SK-N-SH (cell line): ENCODE results near the gene CYBA. TPM values are rescaled to one million over a fixed set of nuclear protein-coding genes. Genes with fewer than 3 reads are reported as not detected.
A peak's percentile ranks its signal among the peaks of the same experiment; 100 is the strongest.

Experiments
- CTCF ChIA-PET: fragments of 300-600, 350-600 bp; formaldehyde crosslinking; extraction: SDS; loops from one replicate; lab custom pipeline; 2021; lab: Yijun Ruan, JAX
- POLR2A ChIA-PET: fragments of 350-600 bp; sonication (Branson Sonifier 250); formaldehyde crosslinking; extraction: SDS; loops from one replicate; lab custom pipeline; 2020; ENCODE audit warnings: antibody characterized with exemption, inconsistent platforms; lab: Yijun Ruan, JAX
- DNase-seq: peaks from one replicate; pipeline ENCODE4 v3.0.0; 2012
- H2AFZ ChIP-seq: fragments of 200-600 bp; sonication (generic); 2 replicates; pipeline ENCODE4 v1.8.1; 2016; ENCODE audit warnings: antibody characterized with exemption, mild to moderate bottlenecking, low read depth
- H3F3A ChIP-seq: fragments of 200-600 bp; sonication (generic); replicated peaks from 2 replicates; pipeline ENCODE3; 2016; ENCODE audit warnings: antibody characterized with exemption, mild to moderate bottlenecking; ENCODE audit not compliant: insufficient read depth
- H3K27ac ChIP-seq, 2 experiments: fragments of 200-500 bp in 1 of 2; fragments of 200-600 bp in 1 of 2; sonication (Bioruptor generic) in 1 of 2; sonication (generic), shearing (Covaris generic) in 1 of 2; 2 replicates each; pipeline versions ENCODE4 v1.5.1 to v1.6.1; 2014 to 2016; ENCODE audit warnings: low read depth in 2 of 2, inconsistent platforms in 1 of 2, low read length in 1 of 2, mild to moderate bottlenecking in 1 of 2, mixed read lengths in 1 of 2
- H3K27me3 ChIP-seq: fragments of 200-600 bp; sonication (generic), shearing (Covaris generic); 2 replicates; pipeline ENCODE4 v1.6.1; 2016; ENCODE audit warnings: mixed run types; ENCODE audit not compliant: insufficient read depth
- H3K36me3 ChIP-seq, 2 experiments: fragments of 200-500 bp in 1 of 2; fragments of 200-600 bp in 1 of 2; sonication (Bioruptor generic) in 1 of 2; sonication (generic) in 1 of 2; replicated peaks in 1 of 2; 2 replicates each; pipeline versions ENCODE3 to v1.5.1; 2014 to 2016; ENCODE audit warnings: low read length in 1 of 2, mild to moderate bottlenecking in 1 of 2; ENCODE audit not compliant: insufficient read depth in 2 of 2, control insufficient read depth in 1 of 2
- H3K4me1 ChIP-seq, 2 experiments: fragments of 200-500 bp in 1 of 2; fragments of 200-600 bp in 1 of 2; sonication (Bioruptor generic) in 1 of 2; sonication (generic), shearing (Covaris generic) in 1 of 2; 2 replicates each; pipeline versions ENCODE4 v1.5.1 to v1.6.1; 2014 to 2016; ENCODE audit warnings: low read depth in 1 of 2, low read length in 1 of 2, mixed run types in 1 of 2; ENCODE audit not compliant: insufficient read depth in 2 of 2, control insufficient read depth in 1 of 2
- H3K4me2 ChIP-seq: fragments of 200-600 bp; sonication (generic), shearing (Covaris generic); 2 replicates; pipeline ENCODE4 v1.6.1; 2017; ENCODE audit warnings: mixed run types
- H3K4me3 ChIP-seq, 2 experiments: fragments of 200-500 bp in 1 of 2; fragments of 200-600 bp in 1 of 2; sonication (Bioruptor generic) in 1 of 2; sonication (generic), shearing (Covaris generic) in 1 of 2; 2 replicates each; pipeline versions ENCODE4 v1.5.1 to v1.8.1; 2014 to 2016; ENCODE audit warnings: low read depth in 2 of 2, inconsistent platforms in 1 of 2, low read length in 1 of 2, mild to moderate bottlenecking in 1 of 2, mixed read lengths in 1 of 2, moderate library complexity in 1 of 2
- H3K79me2 ChIP-seq: fragments of 200-600 bp; sonication (generic); 2 replicates; pipeline ENCODE4 v1.8.1; 2017; ENCODE audit warnings: mild to moderate bottlenecking; ENCODE audit not compliant: insufficient read depth
- H3K9ac ChIP-seq: fragments of 200-600 bp; sonication (generic); 2 replicates; pipeline ENCODE4 v1.6.1; 2017; ENCODE audit warnings: mixed run types
- H3K9me2 ChIP-seq: fragments of 200-600 bp; sonication (generic); 2 replicates; pipeline ENCODE4 v1.6.1; 2017; ENCODE audit warnings: mixed run types
- H3K9me3 ChIP-seq: fragments of 200-600 bp; sonication (generic); 2 replicates; pipeline ENCODE4 v1.6.1; 2017; ENCODE audit warnings: mixed run types, mild to moderate bottlenecking, moderate library complexity
- H4K20me1 ChIP-seq: fragments of 200-600 bp; sonication (generic); 2 replicates; pipeline ENCODE4 v1.6.1; 2017; ENCODE audit warnings: mild to moderate bottlenecking, mixed run types; ENCODE audit not compliant: insufficient read depth
- CHD2 ChIP-seq: fragments of 150-350 bp; IDR thresholded peaks from 2 replicates; pipeline ENCODE4 v1.6.1; 2018; ENCODE audit warnings: low read length; ENCODE audit not compliant: partially characterized antibody
- ELF1 ChIP-seq: IDR thresholded peaks from 2 replicates; pipeline ENCODE4 v1.4.0; 2012
- EZH2phosphoT487 ChIP-seq: fragments of 200-600 bp; sonication (generic); IDR thresholded peaks from 2 replicates; pipeline ENCODE4 v1.6.1; 2017; ENCODE audit warnings: low read depth, mixed run types, mild to moderate bottlenecking, antibody characterized with exemption, moderate library complexity, borderline replicate concordance
- GABPA ChIP-seq: IDR thresholded peaks from 2 replicates; pipeline ENCODE4 v1.4.0; 2012; ENCODE audit warnings: low read depth, mild to moderate bottlenecking
- GATA2 ChIP-seq: sonication (generic); formaldehyde crosslinking; IDR thresholded peaks from 2 replicates; pipeline ENCODE4 v1.5.0; 2020; ENCODE audit warnings: mild to moderate bottlenecking, missing genetic modification reagents
- JUND ChIP-seq: IDR thresholded peaks from 2 replicates; pipeline ENCODE4 v1.4.0; 2012
- NRF1 ChIP-seq: IDR thresholded peaks from 2 replicates; pipeline ENCODE4 v1.6.1; 2012; ENCODE audit warnings: low read depth, mild to moderate bottlenecking, low read length
- RAD21 ChIP-seq: IDR thresholded peaks from 2 replicates; pipeline ENCODE4 v1.6.1; 2012; ENCODE audit warnings: mild to moderate bottlenecking, low read length
- RFX5 ChIP-seq: IDR thresholded peaks from 2 replicates; pipeline ENCODE4 v1.6.1; 2012; ENCODE audit warnings: mild to moderate bottlenecking, improper control_type of control experiment, low read length
- SIN3A ChIP-seq: IDR thresholded peaks from 2 replicates; pipeline ENCODE4 v1.6.1; 2012; ENCODE audit warnings: low read depth, mild to moderate bottlenecking, low read length, moderate library complexity, borderline replicate concordance
- SMC3 ChIP-seq: IDR thresholded peaks from 2 replicates; pipeline ENCODE4 v1.6.1; 2012; ENCODE audit warnings: low read depth, low read length, improper control_type of control experiment
- TCF12 ChIP-seq: IDR thresholded peaks from 2 replicates; pipeline ENCODE4 v1.4.0; 2012
- TEAD4 ChIP-seq: IDR thresholded peaks from 2 replicates; pipeline ENCODE4 v1.4.0; 2012; ENCODE audit warnings: mild to moderate bottlenecking, borderline replicate concordance; ENCODE audit not compliant: insufficient read depth
- WGBS: methylation state at CpG from one replicate; pipeline ENCODE4 v1.1.6; 2017; ENCODE audit warnings: low lambda C conversion rate; 5-methylcytosine and 5-hydroxymethylcytosine counted together
- polyA plus RNA-seq, 3 experiments: library from polyadenylated mRNA; depleted of rRNA; stranded (reverse); fragments of >200 nt; gene quantifications; 2 replicates each; pipeline ENCODE4 v1.2.3, GENCODE V29; 2012
- TF ChIP-seq, protein P1 (sequence below): fragments of 200-600 bp; sonication (generic); IDR thresholded peaks from 2 replicates; pipeline ENCODE4 v1.6.1; 2017; ENCODE audit warnings: antibody characterized with exemption, mild to moderate bottlenecking, moderate library complexity
- TF ChIP-seq, protein P2 (sequence below): IDR thresholded peaks from 2 replicates; pipeline ENCODE4 v1.6.1; 2012; ENCODE audit warnings: mild to moderate bottlenecking, low read depth, low read length, moderate library complexity

The CYBA gene
- polyA plus RNA-seq, 1 of the 3 experiments (the other 2 are of a cell fraction) = 176 TPM

DNA sequence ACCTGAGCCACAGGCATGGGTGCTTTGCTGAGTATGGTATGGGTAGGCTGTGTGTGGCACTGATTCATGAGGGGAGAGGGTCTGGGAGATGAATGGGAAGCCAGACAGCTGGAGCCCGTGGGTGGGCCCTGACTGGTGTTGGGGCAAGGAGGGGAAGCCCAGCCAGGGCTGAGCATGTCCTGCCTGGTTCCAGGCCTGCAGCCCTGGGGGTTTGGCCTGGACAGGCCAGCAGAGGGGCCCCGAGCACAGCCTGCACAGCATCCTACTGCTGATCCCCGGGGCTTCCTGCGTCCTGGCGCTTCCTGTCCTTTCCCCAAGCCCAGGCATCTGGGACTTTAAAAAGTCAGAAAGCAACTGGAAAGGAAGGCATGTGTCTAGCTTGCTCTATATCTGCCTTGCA is 16.6 kb upstream of the CYBA start:
- Histone ChIP-seq H3K9me2 (no peaks in the 10 kb centered on the region), H3K4me3 (no peak overlapping the region), H3F3A (no peaks in the 10 kb centered on the region), H4K20me1 (no peaks in the 10 kb centered on the region), H3K79me2 (peaks cover 4% of the 10 kb centered on the region; the same call in 1 of the 2 replicates), H3K36me3 (peaks cover 0 to 3% of the 10 kb centered on the region in 2 experiments), H3K27me3 (no peaks in the 10 kb centered on the region), H3K9me3 (no peaks in the 10 kb centered on the region), H3K4me1 (no peaks in the 10 kb centered on the region; a peak in 1 of 4 replicates), H3K27ac (no peak overlapping the region), H3K9ac (no peak overlapping the region), H2AFZ (no peak overlapping the region), H3K4me2 (no peak overlapping the region)
- DNase-seq = peak; percentile 65
- ChIA-PET POLR2A (no interaction called here), CTCF (no interaction called here)
- WGBS = 81% methylated on average over 4 of the region's 5 CpGs
- TF ChIP-seq EZH2phosphoT487 (no peak), TCF12 (no peak), SMC3 (no peak), RAD21 (peak; percentile 28)
- TF ChIP-seq, protein P1, sequence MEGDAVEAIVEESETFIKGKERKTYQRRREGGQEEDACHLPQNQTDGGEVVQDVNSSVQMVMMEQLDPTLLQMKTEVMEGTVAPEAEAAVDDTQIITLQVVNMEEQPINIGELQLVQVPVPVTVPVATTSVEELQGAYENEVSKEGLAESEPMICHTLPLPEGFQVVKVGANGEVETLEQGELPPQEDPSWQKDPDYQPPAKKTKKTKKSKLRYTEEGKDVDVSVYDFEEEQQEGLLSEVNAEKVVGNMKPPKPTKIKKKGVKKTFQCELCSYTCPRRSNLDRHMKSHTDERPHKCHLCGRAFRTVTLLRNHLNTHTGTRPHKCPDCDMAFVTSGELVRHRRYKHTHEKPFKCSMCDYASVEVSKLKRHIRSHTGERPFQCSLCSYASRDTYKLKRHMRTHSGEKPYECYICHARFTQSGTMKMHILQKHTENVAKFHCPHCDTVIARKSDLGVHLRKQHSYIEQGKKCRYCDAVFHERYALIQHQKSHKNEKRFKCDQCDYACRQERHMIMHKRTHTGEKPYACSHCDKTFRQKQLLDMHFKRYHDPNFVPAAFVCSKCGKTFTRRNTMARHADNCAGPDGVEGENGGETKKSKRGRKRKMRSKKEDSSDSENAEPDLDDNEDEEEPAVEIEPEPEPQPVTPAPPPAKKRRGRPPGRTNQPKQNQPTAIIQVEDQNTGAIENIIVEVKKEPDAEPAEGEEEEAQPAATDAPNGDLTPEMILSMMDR = no peak

DNA sequence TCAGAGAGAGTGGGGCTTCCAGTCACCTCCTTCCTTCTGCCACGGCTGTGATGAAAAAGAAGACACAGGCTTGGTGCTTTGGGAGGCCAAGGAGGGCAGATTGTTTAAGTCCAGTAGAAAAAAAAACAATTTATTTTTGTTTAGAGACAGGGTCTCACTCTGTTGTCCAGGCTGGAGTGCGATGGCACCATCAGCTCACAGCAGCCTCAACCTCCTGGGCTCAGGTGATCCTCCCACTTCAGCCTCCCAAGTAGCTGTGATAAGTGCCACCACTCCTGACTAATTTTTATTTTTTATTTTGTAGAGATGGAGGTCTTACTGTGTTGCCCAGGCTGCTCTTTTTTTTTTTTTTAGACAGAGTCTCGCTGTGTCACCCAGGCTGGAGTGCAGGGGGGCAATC is 14.7 kb upstream of the CYBA start:
- H3K9me3 ChIP-seq = no peaks in the 10 kb centered on the region
- peaks cover 4% of the 10 kb centered on the region for H3F3A ChIP-seq
- H3K79me2 ChIP-seq = peaks cover 6% of the 10 kb centered on the region
- no peak for DNase-seq
- TF ChIP-seq GATA2 (CRISPR knock-in tag) (no peak), GABPA (no peak), SIN3A (no peak), CHD2 (no peak), ELF1 (no peak), TEAD4 (no peak), RFX5 (no peak), JUND (no peak), NRF1 (no peak)
- TF ChIP-seq, protein P2, sequence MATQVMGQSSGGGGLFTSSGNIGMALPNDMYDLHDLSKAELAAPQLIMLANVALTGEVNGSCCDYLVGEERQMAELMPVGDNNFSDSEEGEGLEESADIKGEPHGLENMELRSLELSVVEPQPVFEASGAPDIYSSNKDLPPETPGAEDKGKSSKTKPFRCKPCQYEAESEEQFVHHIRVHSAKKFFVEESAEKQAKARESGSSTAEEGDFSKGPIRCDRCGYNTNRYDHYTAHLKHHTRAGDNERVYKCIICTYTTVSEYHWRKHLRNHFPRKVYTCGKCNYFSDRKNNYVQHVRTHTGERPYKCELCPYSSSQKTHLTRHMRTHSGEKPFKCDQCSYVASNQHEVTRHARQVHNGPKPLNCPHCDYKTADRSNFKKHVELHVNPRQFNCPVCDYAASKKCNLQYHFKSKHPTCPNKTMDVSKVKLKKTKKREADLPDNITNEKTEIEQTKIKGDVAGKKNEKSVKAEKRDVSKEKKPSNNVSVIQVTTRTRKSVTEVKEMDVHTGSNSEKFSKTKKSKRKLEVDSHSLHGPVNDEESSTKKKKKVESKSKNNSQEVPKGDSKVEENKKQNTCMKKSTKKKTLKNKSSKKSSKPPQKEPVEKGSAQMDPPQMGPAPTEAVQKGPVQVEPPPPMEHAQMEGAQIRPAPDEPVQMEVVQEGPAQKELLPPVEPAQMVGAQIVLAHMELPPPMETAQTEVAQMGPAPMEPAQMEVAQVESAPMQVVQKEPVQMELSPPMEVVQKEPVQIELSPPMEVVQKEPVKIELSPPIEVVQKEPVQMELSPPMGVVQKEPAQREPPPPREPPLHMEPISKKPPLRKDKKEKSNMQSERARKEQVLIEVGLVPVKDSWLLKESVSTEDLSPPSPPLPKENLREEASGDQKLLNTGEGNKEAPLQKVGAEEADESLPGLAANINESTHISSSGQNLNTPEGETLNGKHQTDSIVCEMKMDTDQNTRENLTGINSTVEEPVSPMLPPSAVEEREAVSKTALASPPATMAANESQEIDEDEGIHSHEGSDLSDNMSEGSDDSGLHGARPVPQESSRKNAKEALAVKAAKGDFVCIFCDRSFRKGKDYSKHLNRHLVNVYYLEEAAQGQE = no peak
- CTCF ChIA-PET = interaction anchor here (0.9 to 1.2 kb wide), 2 partner anchors 9 to 88 kb away, joined by 3 read pairs; no protein-coding TSS in a partner anchor
- H3K36me3 ChIP-seq = peaks cover 0 to 3% of the 10 kb centered on the region in 2 experiments
- no peak overlapping the region for H3K4me2 ChIP-seq
- H3K27ac ChIP-seq = no peak overlapping the region
- no peak overlapping the region for H3K9ac ChIP-seq
- H4K20me1 ChIP-seq = no peaks in the 10 kb centered on the region
- H3K9me2 ChIP-seq = no peaks in the 10 kb centered on the region
- H3K4me3 ChIP-seq = no peak overlapping the region
- H3K27me3 ChIP-seq = no peaks in the 10 kb centered on the region
- no peak overlapping the region for H2AFZ ChIP-seq
- POLR2A ChIA-PET = no interaction called here
- H3K4me1 ChIP-seq = peaks cover 0 to 5% of the 10 kb centered on the region in 2 experiments; a peak in 1 of 4 replicates
- WGBS = 95% methylated on average over 3 of the region's 3 CpGs
